Posterior cingulate gyrus (tissue), 11 donors: ENCODE measurements around the gene RYR3.
"Not testable (repeated sequence)": the region's sequence is repeated elsewhere in the genome, so short reads cannot be mapped to it uniquely, and the experiment has no call there.

Experiments
- DNase-seq, 10 donors: peaks; one replicate each; pipeline versions ENCODE4 v3.0.0 to v3.0.0-alpha.2; 2020 to 2021; ENCODE audit warnings: mixed read lengths in 3 of 10
- intact Hi-C: fragments of 100-400 bp; cut with DNase I; formaldehyde crosslinking; loops from one replicate; pipeline ENCODE4 v1.15.1; 2023

Gene RYR3

GRCh38 chr15:33559207-33559890, 248.6 kb downstream of the RYR3 start:
- DNase-seq = no peak
- intact Hi-C loops = no loop called here

GRCh38 chr15:33561407-33561806, 250.6 kb downstream of the RYR3 start:
- intact Hi-C loops = no loop called here
- no peak for DNase-seq

GRCh38 chr15:33561967-33562366, 251.2 kb downstream of the RYR3 start:
- DNase-seq = no peak
- intact Hi-C loops = no loop called here

GRCh38 chr15:33565094-33565493, 254.3 kb downstream of the RYR3 start:
- intact Hi-C loops = no loop called here
- DNase-seq = no peak

GRCh38 chr15:33567652-33568051, 256.9 kb downstream of the RYR3 start:
- DNase-seq = no peak
- intact Hi-C loops = no loop called here

GRCh38 chr15:33569036-33569435, 258.3 kb downstream of the RYR3 start:
- intact Hi-C loops = no loop called here

GRCh38 chr15:33577911-33578310, 267.1 kb downstream of the RYR3 start:
- intact Hi-C loops = not testable (repeated sequence)

More at GRCh38 chr15:33569036-33569435, 258.3 kb downstream of the RYR3 start:
- DNase-seq = no peak

GRCh38 chr15:33580526-33580925, 269.8 kb downstream of the RYR3 start:
- DNase-seq = no peak
- intact Hi-C loops = loop anchor here (10.0 kb wide), 1 partner anchor 266 kb away; the partner anchor contains the start of gene RYR3

More at GRCh38 chr15:33577911-33578310, 267.1 kb downstream of the RYR3 start:
- not testable (repeated sequence) for DNase-seq

GRCh38 chr15:33581032-33581431, 270.3 kb downstream of the RYR3 start:
- intact Hi-C loops = loop anchor here (10.0 kb wide), 1 partner anchor 266 kb away; the partner anchor contains the start of gene RYR3
- DNase-seq = peak in 8 of 10 donors; percentile 13 to 88 (median 46)

- no peak for DNase-seq
- intact Hi-C loops = loop anchor here (10.0 kb wide), 1 partner anchor 270 kb away; the partner anchor contains the start of gene RYR3
Observed at GRCh38 chr15:33584797-33585196, 274.0 kb downstream of the RYR3 start.

- no peak for DNase-seq
- intact Hi-C loops = loop anchor here (10.0 kb wide), 1 partner anchor 272 kb away; the partner anchor contains the start of gene RYR3
Observed at GRCh38 chr15:33586786-33587697, 276.3 kb downstream of the RYR3 start.

GRCh38 chr15:33587773-33588172, 277.0 kb downstream of the RYR3 start:
- intact Hi-C loops = loop anchor here (10.0 kb wide), 1 partner anchor 273 kb away; the partner anchor contains the start of gene RYR3
- DNase-seq = no peak

GRCh38 chr15:33592864-33593263, 282.1 kb downstream of the RYR3 start:
- no peak for DNase-seq
- intact Hi-C loops = no loop called here

- DNase-seq, intact Hi-C loops: not testable (repeated sequence)
Observed at GRCh38 chr15:33598382-33598781, 287.6 kb downstream of the RYR3 start.

GRCh38 chr15:33600212-33600611, 289.4 kb downstream of the RYR3 start:
- no peak for DNase-seq
- intact Hi-C loops = no loop called here

GRCh38 chr15:33601461-33601860, 290.7 kb downstream of the RYR3 start:
- intact Hi-C loops = no loop called here
- no peak for DNase-seq

GRCh38 chr15:33608714-33609113, 297.9 kb downstream of the RYR3 start:
- DNase-seq = peak in 1 of 10 donors; percentile 33
- intact Hi-C loops = no loop called here

- intact Hi-C loops = no loop called here
- peak in 1 of 10 donors; percentile 63 for DNase-seq
Observed at GRCh38 chr15:33612721-33613304, 302.0 kb downstream of the RYR3 start.

GRCh38 chr15:33616475-33616874, 305.7 kb downstream of the RYR3 start:
- no peak for DNase-seq
- intact Hi-C loops = no loop called here

GRCh38 chr15:33618350-33618749, 307.6 kb downstream of the RYR3 start:
- intact Hi-C loops = no loop called here
- no peak for DNase-seq

- intact Hi-C loops = no loop called here
- no peak for DNase-seq
Observed at GRCh38 chr15:33621141-33621540, 310.4 kb downstream of the RYR3 start.
